HEK293 (cell line): Measurements from ENCODE around the gene TOR4A.

Source experiments
- CTCF ChIA-PET: fragments of 350-600 bp; formaldehyde crosslinking; extraction: SDS; loops from one replicate; lab custom pipeline; 2021; ENCODE audit warnings: antibody characterized with exemption; lab: Yijun Ruan, JAX
- POLR2A ChIA-PET: fragments of 300-600 bp; formaldehyde crosslinking; extraction: SDS; loops from one replicate; lab custom pipeline; 2020; ENCODE audit warnings: antibody characterized with exemption, inconsistent platforms; lab: Yijun Ruan, JAX
- H3K27ac ChIP-seq: fragments of 200-500 bp; sonication (Bioruptor generic); 2 replicates; pipeline ENCODE4 v1.5.1; 2014; ENCODE audit warnings: low read depth, low read length, control low read depth, inconsistent platforms; ENCODE audit errors: extremely low read depth
- H3K36me3 ChIP-seq, 2 experiments: fragments of 200-500 bp in 1 of 2; sonication (Bioruptor generic) in 1 of 2; 1 replicate in 1 of 2; 2 replicates in 1 of 2; pipeline ENCODE4 v1.5.1; 2014 to 2017; ENCODE audit warnings: inconsistent platforms in 2 of 2, low read length in 2 of 2; ENCODE audit not compliant: control insufficient read depth in 2 of 2, insufficient read depth in 1 of 2
- H3K4me1 ChIP-seq: fragments of 200-500 bp; sonication (Bioruptor generic); 2 replicates; pipeline ENCODE4 v1.5.1; 2014; ENCODE audit warnings: mild to moderate bottlenecking, low read length, inconsistent platforms; ENCODE audit not compliant: control insufficient read depth, insufficient read depth
- H3K4me3 ChIP-seq: 2 replicates; pipeline ENCODE4 v1.5.1; 2011; ENCODE audit warnings: low read depth, mild to moderate bottlenecking, control low read depth, low read length, moderate library complexity
- H3K9me3 ChIP-seq: fragments of 200-500 bp; sonication (Bioruptor generic); 2 replicates; pipeline ENCODE4 v1.5.1; 2014; ENCODE audit warnings: low read depth, low read length, inconsistent platforms; ENCODE audit not compliant: control insufficient read depth, insufficient read depth
- GLIS2 ChIP-seq: fragments of 450-650 bp; formaldehyde crosslinking; IDR thresholded peaks from 2 replicates; pipeline ENCODE4 v1.5.1; 2016; ENCODE audit warnings: missing biosample characterization, missing genetic modification characterization
- OVOL3 ChIP-seq: fragments of 450-650 bp; formaldehyde crosslinking; IDR thresholded peaks from 2 replicates; pipeline ENCODE4 v1.5.1; 2016; ENCODE audit warnings: missing biosample characterization, missing genetic modification characterization
- PATZ1 ChIP-seq: fragments of 450-650 bp; formaldehyde crosslinking; IDR thresholded peaks from 2 replicates; pipeline ENCODE4 v1.5.1; 2016; ENCODE audit warnings: missing biosample characterization, missing genetic modification characterization
- ZBTB6 ChIP-seq: fragments of 450-650 bp; formaldehyde crosslinking; IDR thresholded peaks from 2 replicates; pipeline ENCODE4 v1.5.1; 2017; ENCODE audit warnings: missing biosample characterization, missing genetic modification characterization
- ZNF211 ChIP-seq: fragments of 450-650 bp; formaldehyde crosslinking; IDR thresholded peaks from 2 replicates; pipeline ENCODE4 v1.5.1; 2016; ENCODE audit warnings: low read depth, missing biosample characterization, missing genetic modification characterization
- ZNF223 ChIP-seq: fragments of 450-650 bp; formaldehyde crosslinking; IDR thresholded peaks from 2 replicates; pipeline ENCODE4 v1.5.1; 2016; ENCODE audit warnings: missing biosample characterization, missing genetic modification characterization
- ZNF335 ChIP-seq: fragments of 450-650 bp; formaldehyde crosslinking; conservative IDR thresholded peaks from 2 replicates; pipeline ENCODE4 v1.5.1; 2016; ENCODE audit warnings: missing biosample characterization, missing genetic modification characterization
- ZNF391 ChIP-seq: fragments of 450-650 bp; formaldehyde crosslinking; IDR thresholded peaks from 2 replicates; pipeline ENCODE4 v1.5.1; 2016; ENCODE audit warnings: low read depth, missing biosample characterization, missing genetic modification characterization, borderline replicate concordance
- ZNF416 ChIP-seq: fragments of 450-650 bp; formaldehyde crosslinking; IDR thresholded peaks from 2 replicates; pipeline ENCODE4 v1.5.1; 2016; ENCODE audit warnings: missing biosample characterization, missing genetic modification characterization
- ZNF518A ChIP-seq: fragments of 450-650 bp; formaldehyde crosslinking; conservative IDR thresholded peaks from 2 replicates; pipeline ENCODE4 v1.5.1; 2016; ENCODE audit warnings: low read depth, missing biosample characterization, missing genetic modification characterization
- ZNF677 ChIP-seq: fragments of 450-650 bp; IDR thresholded peaks from 2 replicates; pipeline ENCODE4 v1.5.0; 2018; ENCODE audit warnings: missing biosample characterization, mild to moderate bottlenecking, missing genetic modification characterization, moderate library complexity

TOR4A gene

GRCh38 chr9:137276473-137277328, 825 bp upstream of the TOR4A start:
- Histone ChIP-seq H3K4me1 (0 out of 2 replicates have a peak, but pooled peaks cover 4% of the 10 kb centered on the region), H3K9me3 (no peaks in the 10 kb centered on the region), H3K27ac (no peak overlapping the region; the same call in 1 of the 2 replicates), H3K36me3 (peaks cover 0 to 27% of the 10 kb centered on the region in 2 experiments; a peak in 1 of 3 replicates), H3K4me3 (peak overlapping the region; percentile 43)
- ChIA-PET CTCF (interaction anchor here (0.6 to 2.3 kb wide), 5 partner anchors 10 to 234 kb away, joined by 3 to 12 read pairs (median 5); partner anchors contain the start of gene RNF224), POLR2A (interaction anchor here (0.5 to 1.6 kb wide), 7 partner anchors 25 to 477 kb away, joined by 3 to 12 read pairs (median 4); partner anchors contain the start of genes NRARP, SSNA1 and TUBB4B)
- TF ChIP-seq PATZ1 (tag by site-specific recombination) = peak; percentile 34; the same call in 1 of the 2 replicates
- TF ChIP-seq ZBTB6 (tag by site-specific recombination) = 0 out of 2 replicates have a peak, but pooled peaks have one; percentile 21
- no peak for TF ChIP-seq ZNF677 (tag by site-specific recombination)
- TF ChIP-seq OVOL3 (tag by site-specific recombination) = no peak
- TF ChIP-seq GLIS2 = peak; percentile 57; the same call in 1 of the 2 replicates
- no peak for TF ChIP-seq ZNF335 (tag by site-specific recombination)
- no peak for TF ChIP-seq ZNF416
- no peak for TF ChIP-seq ZNF391 (tag by site-specific recombination)

- Histone ChIP-seq H3K4me1 (0 out of 2 replicates have a peak, but pooled peaks cover 4% of the 10 kb centered on the region), H3K36me3 (peaks cover 0 to 14% of the 10 kb centered on the region in 2 experiments; a peak in 1 of 3 replicates), H3K27ac (no peak overlapping the region), H3K9me3 (no peaks in the 10 kb centered on the region), H3K4me3 (peak overlapping the region; percentile 43)
- TF ChIP-seq ZNF223 (no peak), ZNF518A (tag by site-specific recombination) (no peak), ZNF211 (tag by site-specific recombination) (no peak)
- CTCF ChIA-PET = interaction anchor here (1.5 to 2.3 kb wide), 2 partner anchors 9 to 41 kb away, joined by 4 to 12 read pairs; no protein-coding TSS in a partner anchor
- POLR2A ChIA-PET = interaction anchor here (1.6 kb wide), 1 partner anchor 37 kb away, joined by 12 read pairs; the partner anchor contains the start of gene TUBB4B
Observed at GRCh38 chr9:137278061-137278701, 655 bp downstream of the TOR4A start.
